PC-3 (cell line): Measurements from ENCODE around the gene PSMB7. TPM values are rescaled to one million over a fixed set of nuclear protein-coding genes. Genes with fewer than 3 reads are reported as not detected.
A peak's percentile ranks its signal among the peaks of the same experiment; 100 is the strongest.

Source experiments
- ATAC-seq: fragments of 200-7000 bp; cut with Tn5 transposase; 2 replicates; pipeline ENCODE4 v1.9.1; 2020; ENCODE audit warnings: mild to moderate bottlenecking, moderate library complexity
- BruUV-seq: library from RNA; stranded (reverse); fragments of 400-500 nt; replicated peaks from 2 replicates; lab custom pipeline; 2021; lab: Mats Ljungman, UMichigan
- CTCF ChIA-PET: fragments of 300-600 bp; sonication (Branson Sonifier 250); formaldehyde crosslinking; loops from one replicate; lab custom pipeline; 2022; ENCODE audit warnings: antibody characterized with exemption; lab: Charles Lee
- POLR2A ChIA-PET: fragments of 300-600 bp; sonication (Branson Sonifier 250); formaldehyde crosslinking; loops from one replicate; lab custom pipeline; 2022; ENCODE audit warnings: antibody characterized with exemption; ENCODE audit not compliant: unreplicated experiment; lab: Charles Lee
- DNase-seq: peaks from one replicate; pipeline ENCODE4 v3.0.0-alpha.2; 2015
- H2AFZ ChIP-seq: fragments of 300-600 bp; sonication (generic); 2 replicates; pipeline ENCODE4 v1.6.0; 2016; ENCODE audit warnings: antibody characterized with exemption, low read length
- H3F3A ChIP-seq: fragments of 300-600 bp; sonication (generic); one replicate; pipeline ENCODE4 v1.6.0; 2017; ENCODE audit warnings: antibody characterized with exemption, low read length, control low read depth, mild to moderate bottlenecking; ENCODE audit not compliant: unreplicated experiment
- H3K27ac ChIP-seq: fragments of 300-600 bp; sonication (generic); 2 replicates; pipeline ENCODE4 v1.5.1; 2016; ENCODE audit warnings: mild to moderate bottlenecking, low read length
- H3K27me3 ChIP-seq: fragments of 300-600 bp; sonication (generic); 2 replicates; pipeline ENCODE4 v1.6.1; 2016; ENCODE audit warnings: low read length, mixed read lengths
- H3K36me3 ChIP-seq: fragments of 300-600 bp; sonication (generic); 2 replicates; pipeline ENCODE4 v1.6.1; 2016; ENCODE audit warnings: low read depth, mixed run types, low read length, mixed read lengths
- H3K4me1 ChIP-seq: fragments of 300-600 bp; sonication (generic); 2 replicates; pipeline ENCODE4 v1.5.1; 2016; ENCODE audit warnings: low read length; ENCODE audit not compliant: insufficient read depth
- H3K4me2 ChIP-seq: fragments of 300-600 bp; sonication (generic); 2 replicates; pipeline ENCODE4 v1.6.0; 2016; ENCODE audit warnings: low read length
- H3K4me3 ChIP-seq: fragments of 300-600 bp; sonication (generic); 2 replicates; pipeline ENCODE4 v1.5.1; 2016; ENCODE audit warnings: mild to moderate bottlenecking, low read length, mixed read lengths
- H3K79me2 ChIP-seq: fragments of 300-600 bp; sonication (generic); 2 replicates; pipeline ENCODE4 v1.6.1; 2017; ENCODE audit warnings: low read length, mixed read lengths
- H3K9ac ChIP-seq: fragments of 300-600 bp; sonication (generic); 2 replicates; pipeline ENCODE4 v1.6.0; 2016; ENCODE audit warnings: mild to moderate bottlenecking, low read length
- H3K9me2 ChIP-seq: fragments of 300-600 bp; sonication (generic); replicated peaks from 2 replicates; pipeline ENCODE4 v1.6.1; 2016; ENCODE audit warnings: mixed run types, low read length, mixed read lengths
- H3K9me3 ChIP-seq: fragments of 300-600 bp; sonication (generic); 2 replicates; pipeline ENCODE4 v1.6.1; 2016; ENCODE audit warnings: low read length, mixed read lengths
- H4K20me1 ChIP-seq: fragments of 300-600 bp; sonication (generic); 2 replicates; pipeline ENCODE4 v1.6.1; 2016; ENCODE audit warnings: low read length, mixed read lengths
- EZH2 ChIP-seq: fragments of 300-600 bp; sonication (generic); IDR thresholded peaks from one replicate; pipeline ENCODE4 v1.6.1; 2017; ENCODE audit warnings: antibody characterized with exemption, mild to moderate bottlenecking, low read length; ENCODE audit not compliant: unreplicated experiment
- EZH2phosphoT487 ChIP-seq: fragments of 300-600 bp; sonication (generic); IDR thresholded peaks from 2 replicates; pipeline ENCODE4 v1.6.1; 2018; ENCODE audit warnings: mild to moderate bottlenecking, antibody characterized with exemption, low read length, borderline replicate concordance
- intact Hi-C: fragments of 100-400 bp; cut with micrococcal nuclease; formaldehyde crosslinking; loops from 2 replicates; pipeline ENCODE4 v1.9.0; 2023
- total RNA-seq: library from RNA; depleted of rRNA; stranded (reverse); fragments of >200 nt; gene quantifications from 2 replicates; pipeline ENCODE4 v1.2.3, GENCODE V29; 2014
- TF ChIP-seq, protein P1 (sequence below): fragments of 300-600 bp; sonication (generic); conservative IDR thresholded peaks from 2 replicates; pipeline ENCODE4 v1.5.1; 2017; ENCODE audit warnings: antibody characterized with exemption, low read depth, mild to moderate bottlenecking, low read length

The PSMB7 gene
- total RNA-seq, 1 experiment from 2014 or later: 372 TPM

DNA sequence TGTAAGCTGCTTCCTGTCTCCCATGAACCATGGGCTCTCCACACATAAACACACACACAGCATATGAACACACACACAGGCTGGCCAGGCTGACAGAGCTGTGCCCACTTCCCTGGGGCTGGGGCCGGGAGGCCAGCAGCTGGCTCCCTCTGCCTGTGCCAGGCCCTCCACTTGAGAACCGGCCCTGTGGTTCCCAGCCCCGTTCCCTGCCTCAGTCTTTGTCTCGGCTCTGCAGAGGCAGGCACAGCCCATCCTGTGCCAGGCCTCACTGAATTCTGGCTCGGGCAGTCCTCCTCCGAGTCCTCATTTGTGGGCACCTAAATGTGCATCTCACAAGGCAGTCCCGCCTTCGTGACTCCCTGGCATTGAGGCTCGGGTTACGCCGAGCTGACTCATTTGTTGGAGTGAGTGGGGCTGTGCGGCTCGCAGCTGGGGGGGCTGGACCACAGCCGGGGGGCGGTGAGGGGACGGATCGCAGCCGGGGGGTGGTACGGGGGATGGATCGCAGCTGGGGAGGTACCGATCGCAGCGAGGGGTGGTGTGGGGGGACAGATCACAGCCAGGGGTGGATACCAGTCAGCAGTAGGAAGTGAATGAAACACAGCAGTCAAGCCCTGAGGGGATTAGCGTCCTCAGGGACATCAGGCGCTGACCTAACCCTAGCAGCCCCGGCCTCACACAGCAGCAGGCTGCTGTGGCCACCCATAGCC lies 72.3 kb downstream of the PSMB7 start:
- ATAC-seq (peak; percentile 95), DNase-seq (peak; percentile 87)
- Histone ChIP-seq H3K79me2 (no peaks in the 10 kb centered on the region), H3K9me3 (no peaks in the 10 kb centered on the region), H3K4me3 (peak overlapping the region; percentile 35; the same call in 1 of the 2 replicates), H2AFZ (peak overlapping the region; percentile 48; the same call in 1 of the 2 replicates), H3K9ac (peak overlapping the region; percentile 50), H3K4me1 (peaks cover 17% of the 10 kb centered on the region), H3K27ac (peak overlapping the region; percentile 79), H3K4me2 (peak overlapping the region; percentile 70), H3F3A (peaks cover 4% of the 10 kb centered on the region), H3K9me2 (no peaks in the 10 kb centered on the region), H4K20me1 (no peaks in the 10 kb centered on the region), H3K27me3 (no peaks in the 10 kb centered on the region), H3K36me3 (no peaks in the 10 kb centered on the region; the same call in 1 of the 2 replicates)
- POLR2A ChIA-PET: no interaction called here
- intact Hi-C loops: no loop called here
- CTCF ChIA-PET: no interaction called here
- no TSS peak for BruUV-seq
- TF ChIP-seq, protein P1, sequence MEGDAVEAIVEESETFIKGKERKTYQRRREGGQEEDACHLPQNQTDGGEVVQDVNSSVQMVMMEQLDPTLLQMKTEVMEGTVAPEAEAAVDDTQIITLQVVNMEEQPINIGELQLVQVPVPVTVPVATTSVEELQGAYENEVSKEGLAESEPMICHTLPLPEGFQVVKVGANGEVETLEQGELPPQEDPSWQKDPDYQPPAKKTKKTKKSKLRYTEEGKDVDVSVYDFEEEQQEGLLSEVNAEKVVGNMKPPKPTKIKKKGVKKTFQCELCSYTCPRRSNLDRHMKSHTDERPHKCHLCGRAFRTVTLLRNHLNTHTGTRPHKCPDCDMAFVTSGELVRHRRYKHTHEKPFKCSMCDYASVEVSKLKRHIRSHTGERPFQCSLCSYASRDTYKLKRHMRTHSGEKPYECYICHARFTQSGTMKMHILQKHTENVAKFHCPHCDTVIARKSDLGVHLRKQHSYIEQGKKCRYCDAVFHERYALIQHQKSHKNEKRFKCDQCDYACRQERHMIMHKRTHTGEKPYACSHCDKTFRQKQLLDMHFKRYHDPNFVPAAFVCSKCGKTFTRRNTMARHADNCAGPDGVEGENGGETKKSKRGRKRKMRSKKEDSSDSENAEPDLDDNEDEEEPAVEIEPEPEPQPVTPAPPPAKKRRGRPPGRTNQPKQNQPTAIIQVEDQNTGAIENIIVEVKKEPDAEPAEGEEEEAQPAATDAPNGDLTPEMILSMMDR: no peak
- TF ChIP-seq EZH2 (no peak), EZH2phosphoT487 (no peak)

DNA sequence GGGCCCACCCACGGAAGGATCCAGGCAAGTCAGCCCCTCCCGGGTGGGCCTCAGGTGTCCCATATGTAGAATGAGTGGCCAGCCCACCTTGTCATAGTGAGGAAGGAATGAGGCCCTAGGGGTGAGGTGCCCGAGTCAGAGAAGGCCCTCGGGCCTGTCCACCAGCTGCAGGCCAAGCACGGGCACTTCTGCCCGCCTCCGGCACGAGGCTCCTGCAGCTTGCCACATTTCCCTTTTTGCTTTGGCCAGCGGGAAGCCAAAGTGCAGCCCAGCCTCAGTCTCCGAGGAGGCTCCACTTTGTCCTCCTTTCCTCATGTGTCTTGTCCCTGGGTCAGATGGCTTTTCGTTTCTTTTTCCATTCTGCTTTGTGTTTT lies 72.9 kb downstream of the PSMB7 start:
- peak overlapping the region; percentile 50 for H3K9ac ChIP-seq

DNA sequence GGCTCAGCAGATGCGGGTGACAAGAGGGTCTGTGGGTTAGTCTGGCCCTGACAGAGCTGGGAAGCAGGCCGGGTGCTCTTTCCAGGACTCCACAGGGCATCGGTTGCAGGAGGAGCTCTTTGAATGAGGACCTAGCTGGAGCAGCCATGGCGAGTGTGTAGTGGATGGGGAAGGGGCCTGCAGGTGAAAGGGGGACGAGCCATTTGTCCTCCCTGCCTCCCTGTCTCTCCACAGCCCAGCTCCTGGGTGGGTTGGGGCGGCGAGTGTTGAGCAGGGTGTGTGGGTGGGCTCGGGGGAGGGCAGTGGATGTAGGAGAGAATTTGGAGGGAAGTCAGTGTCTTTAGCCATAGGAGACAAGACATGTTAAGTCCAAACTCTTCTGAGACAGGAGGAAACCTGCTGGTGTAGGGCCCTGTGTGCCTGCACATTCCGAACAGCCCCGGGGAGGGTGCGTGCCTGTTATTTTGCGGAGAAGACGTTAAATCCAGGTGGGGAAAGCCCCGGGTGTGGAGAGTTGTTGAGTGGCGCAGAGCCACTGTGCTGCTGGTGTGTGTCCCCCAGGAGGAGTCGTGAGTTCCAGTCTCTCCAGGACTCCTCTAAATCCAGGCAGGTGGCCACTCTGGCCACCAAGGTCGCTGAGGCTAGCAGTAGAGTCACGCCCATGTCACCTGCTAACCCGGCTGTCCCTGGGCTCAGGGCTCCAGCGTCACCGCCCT lies 73.6 kb downstream of the PSMB7 start:
- H3K79me2 ChIP-seq: no peaks in the 10 kb centered on the region
- H3K4me3 ChIP-seq: no peak overlapping the region
- no peak overlapping the region for H2AFZ ChIP-seq
- H3K4me1 ChIP-seq: peaks cover 17% of the 10 kb centered on the region
- H3K36me3 ChIP-seq: no peaks in the 10 kb centered on the region
- H3K27ac ChIP-seq: no peak overlapping the region
- H3K9ac ChIP-seq: no peak overlapping the region
- DNase-seq (no peak), ATAC-seq (no peak)
- POLR2A ChIA-PET: no interaction called here
- no peaks in the 10 kb centered on the region for H3K9me2 ChIP-seq
- BruUV-seq: no TSS peak
- H4K20me1 ChIP-seq: no peaks in the 10 kb centered on the region
- TF ChIP-seq EZH2 (no peak), EZH2phosphoT487 (no peak)
- TF ChIP-seq, protein P1: no peak
- intact Hi-C loops: no loop called here
- no peaks in the 10 kb centered on the region for H3K27me3 ChIP-seq
- peaks cover 4% of the 10 kb centered on the region for H3F3A ChIP-seq
- no peaks in the 10 kb centered on the region for H3K9me3 ChIP-seq
- H3K4me2 ChIP-seq: no peak overlapping the region
- CTCF ChIA-PET: interaction anchor here (0.6 kb wide), 1 partner anchor 219 kb away, joined by 3 read pairs; no protein-coding TSS in a partner anchor

More for the DNA sequence above, 72.9 kb downstream of the PSMB7 start:
- no TSS peak for BruUV-seq
- Histone ChIP-seq H3K4me3 (peak overlapping the region; percentile 35; the same call in 1 of the 2 replicates), H4K20me1 (no peaks in the 10 kb centered on the region), H3F3A (peaks cover 4% of the 10 kb centered on the region), H3K4me1 (peaks cover 17% of the 10 kb centered on the region), H3K4me2 (peak overlapping the region; percentile 70), H3K27me3 (no peaks in the 10 kb centered on the region), H3K9me2 (no peaks in the 10 kb centered on the region), H3K9me3 (no peaks in the 10 kb centered on the region), H3K36me3 (no peaks in the 10 kb centered on the region), H3K79me2 (no peaks in the 10 kb centered on the region), H3K27ac (peak overlapping the region; percentile 79), H2AFZ (0 out of 2 replicates have a peak overlapping the region, but pooled peaks have one; percentile 48)
- no peak for DNase-seq
- ChIA-PET POLR2A (no interaction called here), CTCF (interaction anchor here (0.6 kb wide), 1 partner anchor 220 kb away, joined by 3 read pairs; no protein-coding TSS in a partner anchor)
- intact Hi-C loops: no loop called here
- TF ChIP-seq EZH2: no peak
- ATAC-seq: no peak
